Measurements from ENCODE around the gene HLA-E.

- TF ChIP-seq SUZ12 (IDR thresholded peaks at IDR 0.05; ENCODE audit: extremely low read depth, insufficient read depth, insufficient read length) (no peak), ZNF274 (IDR thresholded peaks at IDR 0.05; ENCODE audit: low read depth, low read length) (no peak), YY1 (IDR thresholded peaks at IDR 0.05; ENCODE audit: insufficient read depth, insufficient read length) (no peak)
These were observed 38.8 kb upstream of the HLA-E start for GRCh38 chr6:30450548-30450908.
